Measurements from ENCODE around the gene CDH15. TPM values are rescaled to one million over a fixed set of nuclear protein-coding genes. Genes with fewer than 3 reads are reported as not detected.

The CDH15 gene
- total and polyA plus RNA-seq, 3 donors from 2014 or later: 1.4 to 3.0 (median 2.1) TPM

GRCh38 chr16:89133457-89134127 lies 38.0 kb upstream of the CDH15 start:
- no peak overlapping the region for H3K4me3 ChIP-seq
- intact Hi-C loops (cut with DNase I; ENCODE audit: low total_unique reads): no loop called here
- no peaks in the 10 kb centered on the region for H3K27me3 ChIP-seq
- TF ChIP-seq CTCF (IDR thresholded peaks at IDR 0.05): no peak
- TF ChIP-seq POLR2A (IDR thresholded peaks at IDR 0.05): no peak
- DNase-seq: no peak
- H3K4me1 ChIP-seq: no peaks in the 10 kb centered on the region
- 96 to 98% methylated on average over 20 to 25 of the region's 25 CpGs for WGBS, 2 donors
- H3K9me3 ChIP-seq: no peaks in the 10 kb centered on the region
- H3K27ac ChIP-seq: no peak overlapping the region
- no peaks in the 10 kb centered on the region for H3K36me3 ChIP-seq (ENCODE audit: low read depth, missing control alignments)

- TF ChIP-seq CTCF (IDR thresholded peaks at IDR 0.05) (no peak), POLR2A (IDR thresholded peaks at IDR 0.05) (no peak)
- Histone ChIP-seq H3K9me3 (no peaks in the 10 kb centered on the region), H3K27me3 (no peaks in the 10 kb centered on the region), H3K36me3 (ENCODE audit: low read depth, missing control alignments) (no peaks in the 10 kb centered on the region), H3K4me1 (no peaks in the 10 kb centered on the region), H3K27ac (no peak overlapping the region), H3K4me3 (no peak overlapping the region)
- 93 to 95% methylated on average over 20 of the region's 20 CpGs for WGBS, 2 donors
- intact Hi-C loops (cut with DNase I; ENCODE audit: low total_unique reads): no loop called here
- DNase-seq: no peak
These were observed 37.3 kb upstream of the CDH15 start for GRCh38 chr16:89134269-89134668.

- no peaks in the 10 kb centered on the region for H3K36me3 ChIP-seq (ENCODE audit: low read depth, missing control alignments)
- no peaks in the 10 kb centered on the region for H3K27me3 ChIP-seq
- H3K9me3 ChIP-seq: no peaks in the 10 kb centered on the region
- intact Hi-C loops (cut with DNase I; ENCODE audit: low total_unique reads): no loop called here
- DNase-seq: no peak
- WGBS, 2 donors: 93% methylated on average over 10 to 11 of the region's 11 CpGs
- H3K27ac ChIP-seq: no peak overlapping the region
- TF ChIP-seq CTCF (IDR thresholded peaks at IDR 0.05): no peak
- TF ChIP-seq POLR2A (IDR thresholded peaks at IDR 0.05): no peak
- H3K4me1 ChIP-seq: no peaks in the 10 kb centered on the region
- no peak overlapping the region for H3K4me3 ChIP-seq
These were observed 36.4 kb upstream of the CDH15 start for GRCh38 chr16:89135166-89135565.

- no peak for DNase-seq
- no peaks in the 10 kb centered on the region for H3K36me3 ChIP-seq (ENCODE audit: low read depth, missing control alignments)
- no peaks in the 10 kb centered on the region for H3K4me1 ChIP-seq
- TF ChIP-seq CTCF (IDR thresholded peaks at IDR 0.05) (no peak), POLR2A (IDR thresholded peaks at IDR 0.05) (no peak)
- intact Hi-C loops (cut with DNase I; ENCODE audit: low total_unique reads): no loop called here
- H3K9me3 ChIP-seq: no peaks in the 10 kb centered on the region
- no peak overlapping the region for H3K27ac ChIP-seq
- 92 to 96% methylated on average over 26 to 35 of the region's 35 CpGs for WGBS, 2 donors
- no peak overlapping the region for H3K4me3 ChIP-seq
- H3K27me3 ChIP-seq: no peaks in the 10 kb centered on the region
These were observed 35.4 kb upstream of the CDH15 start for GRCh38 chr16:89135971-89136765.
